ENCODE results near the gene FUBP1. TPM values are rescaled to one million over a fixed set of nuclear protein-coding genes. Genes with fewer than 3 reads are reported as not detected.
"Not testable (repeated sequence)": the region's sequence is repeated elsewhere in the genome, so short reads cannot be mapped to it uniquely, and the experiment has no call there.

FUBP1 gene
- 223 TPM for total RNA-seq

- peak; percentile 98 for DNase-seq (ENCODE audit: low spot score)
Observed at GRCh38 chr1:77978969-77979876, at the start of gene FUBP1. Gene FUBP1 (minus strand): TSS chr1:77979072. CDS start chr1:77979004, 68 bp downstream.

GRCh38 chr1:78021134-78021533, 42.3 kb upstream of the FUBP1 start:
- not testable (repeated sequence) for DNase-seq (ENCODE audit: low spot score)

- no peak for DNase-seq (ENCODE audit: low spot score)
Observed at GRCh38 chr1:78019024-78019423, 40.2 kb upstream of the FUBP1 start.

- no peak for DNase-seq (ENCODE audit: low spot score)
Observed at GRCh38 chr1:78015148-78015547, 36.3 kb upstream of the FUBP1 start.

GRCh38 chr1:78011050-78011449, 32.2 kb upstream of the FUBP1 start:
- no peak for DNase-seq (ENCODE audit: low spot score)

- no peak for DNase-seq (ENCODE audit: low spot score)
Observed at GRCh38 chr1:78009836-78010235, 31.0 kb upstream of the FUBP1 start.

- DNase-seq (ENCODE audit: low spot score): no peak
Observed at GRCh38 chr1:78009276-78009675, 30.4 kb upstream of the FUBP1 start.

GRCh38 chr1:78007677-78008341, 28.9 kb upstream of the FUBP1 start:
- DNase-seq (ENCODE audit: low spot score): no peak

GRCh38 chr1:78006521-78006920, 27.6 kb upstream of the FUBP1 start:
- no peak for DNase-seq (ENCODE audit: low spot score)

- no peak for DNase-seq (ENCODE audit: low spot score)
Observed at GRCh38 chr1:78005755-78006154, 26.9 kb upstream of the FUBP1 start.

GRCh38 chr1:78005448-78005722, 26.5 kb upstream of the FUBP1 start:
- DNase-seq (ENCODE audit: low spot score): no peak

- peak; percentile 74 for DNase-seq (ENCODE audit: low spot score)
Observed at GRCh38 chr1:78004719-78005447, 26.0 kb upstream of the FUBP1 start, which contains the start of gene DNAJB4. Gene DNAJB4 (plus strand): TSS chr1:78004939. CDS start chr1:78005111, 172 bp downstream.

GRCh38 chr1:78003882-78004718, 25.2 kb upstream of the FUBP1 start:
- no peak for DNase-seq (ENCODE audit: low spot score)

- DNase-seq (ENCODE audit: low spot score): no peak
Observed at GRCh38 chr1:78003070-78003746, 24.3 kb upstream of the FUBP1 start.

- DNase-seq (ENCODE audit: low spot score): not testable (repeated sequence)
Observed at GRCh38 chr1:78000536-78000935, 21.7 kb upstream of the FUBP1 start.

GRCh38 chr1:77996734-77997133, 17.9 kb upstream of the FUBP1 start:
- no peak for DNase-seq (ENCODE audit: low spot score)

- no peak for DNase-seq (ENCODE audit: low spot score)
Observed at GRCh38 chr1:77994117-77994705, 15.3 kb upstream of the FUBP1 start.

GRCh38 chr1:77991638-77992037, 12.8 kb upstream of the FUBP1 start:
- DNase-seq (ENCODE audit: low spot score): no peak

- DNase-seq (ENCODE audit: low spot score): no peak
Observed at GRCh38 chr1:77990629-77991204, 11.8 kb upstream of the FUBP1 start.

GRCh38 chr1:77989744-77990143, 10.9 kb upstream of the FUBP1 start:
- no peak for DNase-seq (ENCODE audit: low spot score)
